Loucy (cell line): ENCODE measurements around the gene TRIL.

Source experiments
- H2AFZ ChIP-seq: fragments of 200-600 bp; sonication (generic); 2 replicates; pipeline ENCODE4 v1.6.0; 2016; ENCODE audit warnings: antibody characterized with exemption, mild to moderate bottlenecking, low read length, moderate library complexity
- H3F3A ChIP-seq: fragments of 200-600 bp; 2 replicates; pipeline ENCODE4 v1.6.0; 2016; ENCODE audit warnings: antibody characterized with exemption, low read depth, mild to moderate bottlenecking
- H3K27me3 ChIP-seq: fragments of 200-600 bp; sonication (generic); 2 replicates; pipeline ENCODE4 v1.6.1; 2014; ENCODE audit warnings: low read length, mild to moderate bottlenecking; ENCODE audit not compliant: insufficient read depth, poor library complexity, severe bottlenecking
- H3K36me3 ChIP-seq: fragments of 200-600 bp; sonication (generic); 2 replicates; pipeline ENCODE4 v1.6.1; 2016; ENCODE audit warnings: low read length; ENCODE audit not compliant: insufficient read depth
- H3K4me1 ChIP-seq: fragments of 200-600 bp; sonication (generic); 2 replicates; pipeline ENCODE4 v1.5.1; 2014; ENCODE audit warnings: low read length, mild to moderate bottlenecking; ENCODE audit not compliant: insufficient read depth, poor library complexity, severe bottlenecking
- H3K4me2 ChIP-seq: fragments of 200-600 bp; sonication (generic); 2 replicates; pipeline ENCODE4 v1.6.0; 2014; ENCODE audit warnings: antibody characterized with exemption, low read length, low read depth, mild to moderate bottlenecking; ENCODE audit not compliant: poor library complexity, severe bottlenecking
- H3K4me3 ChIP-seq: fragments of 200-600 bp; sonication (generic); 2 replicates; pipeline ENCODE4 v1.5.1; 2014; ENCODE audit warnings: low read length, mild to moderate bottlenecking, mixed read lengths; ENCODE audit not compliant: poor library complexity, severe bottlenecking
- H3K79me2 ChIP-seq: fragments of 200-600 bp; sonication (generic); 2 replicates; pipeline ENCODE4 v1.6.1; 2014; ENCODE audit warnings: low read length; ENCODE audit not compliant: insufficient read depth
- H3K9ac ChIP-seq: fragments of 200-600 bp; sonication (generic); 2 replicates; pipeline ENCODE4 v1.6.0; 2014; ENCODE audit warnings: mild to moderate bottlenecking, low read depth, low read length, moderate library complexity; ENCODE audit not compliant: poor library complexity, severe bottlenecking
- H3K9me2 ChIP-seq: fragments of 200-600 bp; sonication (generic); replicated peaks from 2 replicates; pipeline ENCODE4 v1.6.1; 2016; ENCODE audit warnings: low read depth, low read length, mixed read lengths
- H3K9me3 ChIP-seq: fragments of 200-600 bp; sonication (generic); 2 replicates; pipeline ENCODE4 v1.6.1; 2014; ENCODE audit warnings: mild to moderate bottlenecking, antibody characterized with exemption, low read length, low read depth; ENCODE audit not compliant: insufficient read depth
- H4K20me1 ChIP-seq: fragments of 200-600 bp; sonication (generic); 2 replicates; pipeline ENCODE4 v1.6.0; 2014; ENCODE audit warnings: antibody characterized with exemption, low read length, mild to moderate bottlenecking; ENCODE audit not compliant: insufficient read depth, poor library complexity, severe bottlenecking
- EZH2phosphoT487 ChIP-seq: fragments of 200-600 bp; IDR thresholded peaks from 2 replicates; pipeline ENCODE4 v1.6.1; 2018; ENCODE audit warnings: antibody characterized with exemption, mild to moderate bottlenecking, moderate library complexity, borderline replicate concordance
- TF ChIP-seq, protein P1 (sequence below): fragments of 200-600 bp; sonication (generic); conservative IDR thresholded peaks from 2 replicates; pipeline ENCODE4 v1.5.1; 2014; ENCODE audit warnings: mild to moderate bottlenecking, antibody characterized with exemption, low read length

Gene TRIL

GRCh38 chr7:28964056-28964455 lies 5.9 kb upstream of the TRIL start:
- Histone ChIP-seq H3K4me1 (no peaks in the 10 kb centered on the region), H3K4me3 (no peak overlapping the region), H3K4me2 (no peak overlapping the region), H3K36me3 (no peaks in the 10 kb centered on the region), H2AFZ (no peak overlapping the region), H3K9me2 (no peaks in the 10 kb centered on the region), H3K27me3 (no peaks in the 10 kb centered on the region), H3K9me3 (no peaks in the 10 kb centered on the region), H3K79me2 (no peaks in the 10 kb centered on the region), H3F3A (no peaks in the 10 kb centered on the region), H4K20me1 (no peaks in the 10 kb centered on the region), H3K9ac (no peak overlapping the region)
- no peak for TF ChIP-seq EZH2phosphoT487
- TF ChIP-seq, protein P1, sequence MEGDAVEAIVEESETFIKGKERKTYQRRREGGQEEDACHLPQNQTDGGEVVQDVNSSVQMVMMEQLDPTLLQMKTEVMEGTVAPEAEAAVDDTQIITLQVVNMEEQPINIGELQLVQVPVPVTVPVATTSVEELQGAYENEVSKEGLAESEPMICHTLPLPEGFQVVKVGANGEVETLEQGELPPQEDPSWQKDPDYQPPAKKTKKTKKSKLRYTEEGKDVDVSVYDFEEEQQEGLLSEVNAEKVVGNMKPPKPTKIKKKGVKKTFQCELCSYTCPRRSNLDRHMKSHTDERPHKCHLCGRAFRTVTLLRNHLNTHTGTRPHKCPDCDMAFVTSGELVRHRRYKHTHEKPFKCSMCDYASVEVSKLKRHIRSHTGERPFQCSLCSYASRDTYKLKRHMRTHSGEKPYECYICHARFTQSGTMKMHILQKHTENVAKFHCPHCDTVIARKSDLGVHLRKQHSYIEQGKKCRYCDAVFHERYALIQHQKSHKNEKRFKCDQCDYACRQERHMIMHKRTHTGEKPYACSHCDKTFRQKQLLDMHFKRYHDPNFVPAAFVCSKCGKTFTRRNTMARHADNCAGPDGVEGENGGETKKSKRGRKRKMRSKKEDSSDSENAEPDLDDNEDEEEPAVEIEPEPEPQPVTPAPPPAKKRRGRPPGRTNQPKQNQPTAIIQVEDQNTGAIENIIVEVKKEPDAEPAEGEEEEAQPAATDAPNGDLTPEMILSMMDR = no peak

DNA sequence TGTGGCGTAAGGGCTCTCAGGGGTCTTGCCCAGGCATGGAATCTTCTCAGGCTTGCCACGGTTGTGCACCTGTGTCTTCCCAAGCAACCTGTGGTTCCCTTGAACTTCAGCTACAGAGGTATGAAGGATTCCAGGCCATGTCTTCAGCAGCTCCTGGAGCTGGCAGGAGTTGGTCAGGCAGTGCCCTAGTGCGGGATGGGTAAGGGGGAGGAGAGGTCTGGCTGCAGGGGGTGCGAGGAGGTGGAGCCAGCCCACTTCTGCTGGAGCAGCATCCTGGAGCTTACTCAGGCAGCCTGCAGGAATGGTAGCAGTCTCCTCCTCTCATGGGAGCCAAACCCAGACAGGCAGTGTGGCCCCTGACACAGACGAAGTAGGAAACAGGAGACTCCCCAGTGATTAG lies 3.8 kb upstream of the TRIL start:
- Histone ChIP-seq H3K36me3 (no peaks in the 10 kb centered on the region), H3K4me1 (no peaks in the 10 kb centered on the region), H4K20me1 (no peaks in the 10 kb centered on the region)

DNA sequence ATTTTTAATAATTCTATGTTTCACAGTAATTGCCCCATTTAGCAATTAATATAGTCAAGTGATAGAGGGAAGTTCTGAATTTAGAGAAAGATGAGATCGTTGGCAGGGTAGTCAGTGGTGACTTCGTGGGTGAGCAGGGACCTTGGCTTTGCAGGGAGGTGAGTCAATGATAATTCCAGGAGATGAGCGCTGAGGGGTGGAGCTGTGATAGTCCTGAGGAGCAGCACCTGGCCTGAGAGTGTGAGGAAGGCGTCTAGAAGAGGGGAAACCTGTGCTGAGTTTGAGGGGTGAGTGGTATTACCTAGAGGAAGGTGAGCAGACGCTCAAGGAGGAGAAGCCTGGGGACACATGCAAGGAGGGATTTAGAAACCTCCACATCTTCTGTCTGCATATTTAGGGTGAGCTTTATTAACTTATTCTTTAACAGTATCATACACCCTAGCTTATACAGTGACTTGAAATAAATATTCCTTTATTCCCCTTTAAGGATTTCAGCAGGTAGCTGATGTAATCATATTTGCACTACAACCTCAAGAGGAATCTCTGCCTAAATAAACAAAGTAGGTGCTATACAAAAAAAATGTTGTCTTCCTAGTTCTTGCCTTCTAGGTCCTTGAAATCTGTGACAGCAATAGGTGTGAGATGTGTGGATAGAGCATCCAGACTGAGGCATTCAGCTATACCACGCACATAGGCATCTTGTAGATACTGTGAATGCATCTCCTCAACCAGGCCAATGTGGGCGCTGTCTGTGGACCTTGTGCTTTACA lies 2.1 kb upstream of the TRIL start:
- Histone ChIP-seq H4K20me1 (no peaks in the 10 kb centered on the region), H3K27me3 (no peaks in the 10 kb centered on the region), H3K9ac (no peak overlapping the region), H3K4me3 (no peak overlapping the region), H3F3A (no peaks in the 10 kb centered on the region), H2AFZ (no peak overlapping the region), H3K36me3 (no peaks in the 10 kb centered on the region), H3K4me1 (no peaks in the 10 kb centered on the region), H3K79me2 (no peaks in the 10 kb centered on the region), H3K9me2 (no peaks in the 10 kb centered on the region), H3K4me2 (no peak overlapping the region), H3K9me3 (no peaks in the 10 kb centered on the region)
- TF ChIP-seq, protein P1 = no peak
- TF ChIP-seq EZH2phosphoT487 = no peak

More for the DNA sequence above, 3.8 kb upstream of the TRIL start:
- Histone ChIP-seq H3K27me3 (no peaks in the 10 kb centered on the region), H2AFZ (no peak overlapping the region), H3K4me2 (no peak overlapping the region), H3F3A (no peaks in the 10 kb centered on the region), H3K9me3 (no peaks in the 10 kb centered on the region), H3K9me2 (no peaks in the 10 kb centered on the region), H3K79me2 (no peaks in the 10 kb centered on the region), H3K4me3 (no peak overlapping the region), H3K9ac (no peak overlapping the region)
- no peak for TF ChIP-seq EZH2phosphoT487

DNA sequence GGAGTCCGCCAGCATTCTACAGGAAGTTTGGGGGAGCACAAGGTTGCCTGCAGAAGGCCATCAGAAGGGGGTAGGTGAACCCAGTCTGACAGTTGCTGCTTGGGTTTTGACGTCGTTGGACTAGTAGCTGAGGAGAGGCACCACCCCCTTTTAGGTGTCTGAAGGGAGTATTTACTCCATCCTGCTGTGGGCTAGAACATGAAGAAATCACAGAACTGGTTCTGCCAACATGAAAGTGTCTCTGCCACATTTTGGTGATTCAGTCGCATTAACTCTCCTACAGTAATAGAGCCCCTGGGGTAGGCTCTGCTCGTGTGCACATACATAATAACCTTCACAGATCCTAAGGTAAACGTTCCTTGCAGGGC lies 834 bp upstream of the TRIL start:
- Histone ChIP-seq H3K79me2 (no peaks in the 10 kb centered on the region), H3F3A (0 out of 2 replicates have a peak, but pooled peaks cover 4% of the 10 kb centered on the region), H3K9me2 (no peaks in the 10 kb centered on the region), H3K9me3 (no peaks in the 10 kb centered on the region), H4K20me1 (no peaks in the 10 kb centered on the region), H3K4me3 (no peak overlapping the region), H3K9ac (no peak overlapping the region), H3K4me1 (peaks cover 5% of the 10 kb centered on the region), H3K4me2 (no peak overlapping the region), H3K27me3 (no peaks in the 10 kb centered on the region), H2AFZ (no peak overlapping the region), H3K36me3 (no peaks in the 10 kb centered on the region)
- no peak for TF ChIP-seq EZH2phosphoT487
- TF ChIP-seq, protein P1 = no peak
